Subcutaneous abdominal adipose tissue (tissue), 5 donors: Measurements from ENCODE around the gene ACO1.

Experiments used
- H3K27ac ChIP-seq: one replicate; pipeline ENCODE4 v1.7.0; 2013; ENCODE audit warnings: low read depth, mild to moderate bottlenecking, inconsistent platforms, low read length, moderate library complexity
- H3K27me3 ChIP-seq, 5 donors: one replicate each; pipeline ENCODE4 v1.7.0; 2013; ENCODE audit warnings: low read length in 5 of 5, inconsistent platforms in 1 of 5; ENCODE audit not compliant: control insufficient read depth in 5 of 5, insufficient read depth in 4 of 5
- H3K36me3 ChIP-seq, 5 donors: one replicate each; pipeline ENCODE4 v1.7.0; 2013; ENCODE audit warnings: low read length in 5 of 5; ENCODE audit not compliant: control insufficient read depth in 5 of 5, insufficient read depth in 5 of 5
- H3K4me1 ChIP-seq, 5 donors: one replicate each; pipeline ENCODE4 v1.7.0; 2013; ENCODE audit warnings: low read length in 5 of 5, mild to moderate bottlenecking in 3 of 5, moderate library complexity in 1 of 5; ENCODE audit not compliant: control insufficient read depth in 5 of 5, insufficient read depth in 5 of 5
- H3K4me3 ChIP-seq, 5 donors: one replicate each; pipeline ENCODE4 v1.7.0; 2013; ENCODE audit warnings: low read length in 5 of 5, low read depth in 1 of 5
- H3K9ac ChIP-seq, 5 donors: one replicate each; pipeline ENCODE4 v1.7.0; 2013; ENCODE audit warnings: low read length in 5 of 5, mild to moderate bottlenecking in 4 of 5, moderate library complexity in 3 of 5
- H3K9me3 ChIP-seq, 5 donors: one replicate each; pipeline ENCODE4 v1.7.0; 2013; ENCODE audit warnings: low read length in 5 of 5; ENCODE audit not compliant: control insufficient read depth in 5 of 5
- donor health status: healthy.
- donor health status: healthy.
- donor health status: healthy.
- donor health status: healthy.
- donor health status: healthy.

The ACO1 gene

DNA sequence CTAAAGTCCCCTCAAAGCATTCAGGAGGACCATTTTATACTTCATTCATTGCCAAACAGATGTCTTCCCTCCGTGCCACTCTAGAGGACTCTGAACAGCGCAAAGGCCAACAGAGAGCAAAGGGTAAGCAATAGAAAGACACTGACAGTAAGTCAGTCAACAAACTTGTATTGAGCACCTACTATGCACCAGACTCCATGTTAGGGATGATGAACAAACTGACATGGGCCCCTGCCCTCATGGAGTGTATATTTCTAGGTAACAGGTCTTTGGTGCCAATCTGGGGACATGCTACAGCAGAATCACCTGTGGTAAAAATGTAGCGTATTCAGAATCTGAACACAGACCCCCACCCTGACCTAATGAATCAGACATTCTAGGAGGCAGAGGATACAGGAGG is 3.5 kb upstream of the ACO1 start:
- H3K36me3 ChIP-seq = no peaks in the 10 kb centered on the region

GRCh38 chr9:32382565-32383320 is 1.7 kb upstream of the ACO1 start:
- H3K9me3 ChIP-seq = no peaks in the 10 kb centered on the region
- H3K4me1 ChIP-seq = peaks cover 0 to 38% (median 35%) of the 10 kb centered on the region in 5 donors
- no peaks in the 10 kb centered on the region for H3K27me3 ChIP-seq
- H3K4me3 ChIP-seq = no peak overlapping the region
- H3K36me3 ChIP-seq = peaks cover 0 to 5% (median 0%) of the 10 kb centered on the region in 5 donors
- no peak overlapping the region for H3K9ac ChIP-seq
- H3K27ac ChIP-seq = no peak overlapping the region

More for the DNA sequence above, 3.5 kb upstream of the ACO1 start:
- H3K9ac ChIP-seq = no peak overlapping the region
- H3K27ac ChIP-seq = no peak overlapping the region
- no peak overlapping the region for H3K4me3 ChIP-seq
- H3K9me3 ChIP-seq = no peaks in the 10 kb centered on the region
- no peaks in the 10 kb centered on the region for H3K27me3 ChIP-seq
- peaks cover 0 to 23% (median 21%) of the 10 kb centered on the region in 5 donors for H3K4me1 ChIP-seq

DNA sequence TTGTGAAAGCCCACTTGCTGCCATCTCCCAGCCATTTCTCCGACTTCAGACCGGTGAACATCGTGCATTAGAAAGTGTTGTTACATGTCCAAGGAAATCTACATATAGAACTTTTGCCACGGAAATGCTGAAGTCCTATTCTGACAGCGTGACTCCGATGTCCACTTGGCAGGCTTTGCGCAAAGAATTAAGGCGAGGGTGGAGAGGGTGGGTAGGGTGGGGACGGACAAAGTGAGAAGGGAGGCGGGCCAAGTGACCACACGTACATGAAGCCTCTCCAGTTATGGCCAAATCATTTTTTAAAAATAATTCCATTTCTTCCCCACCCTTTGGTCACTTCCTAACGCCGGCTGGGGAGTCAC is 460 bp upstream of the ACO1 start:
- Histone ChIP-seq H3K4me1 (peaks cover 0 to 47% (median 46%) of the 10 kb centered on the region in 5 donors), H3K9me3 (no peaks in the 10 kb centered on the region), H3K27me3 (no peaks in the 10 kb centered on the region), H3K4me3 (peak overlapping the region; percentile 76 to 96 (median 93)), H3K9ac (peak overlapping the region; percentile 52 to 74 (median 66)), H3K27ac (peak overlapping the region; percentile 96), H3K36me3 (peaks cover 0 to 7% (median 0%) of the 10 kb centered on the region in 5 donors)

- H3K36me3 ChIP-seq = peaks cover 0 to 7% (median 0%) of the 10 kb centered on the region in 5 donors
- peak overlapping the region; percentile 64 to 100 (median 99) for H3K9ac ChIP-seq
- H3K4me1 ChIP-seq = peaks cover 0 to 59% (median 51%) of the 10 kb centered on the region in 5 donors
These were observed 875 bp downstream of the ACO1 start for GRCh38 chr9:32385152-32385884.

GRCh38 chr9:32385885-32386283 is 1.4 kb downstream of the ACO1 start:
- peaks cover 0 to 62% (median 51%) of the 10 kb centered on the region in 5 donors for H3K4me1 ChIP-seq
- peak overlapping the region; percentile 96 for H3K27ac ChIP-seq
- no peaks in the 10 kb centered on the region for H3K27me3 ChIP-seq
- H3K4me3 ChIP-seq = peak overlapping the region; percentile 89 to 96 (median 93)
- peaks cover 0 to 7% (median 0%) of the 10 kb centered on the region in 5 donors for H3K36me3 ChIP-seq
- no peaks in the 10 kb centered on the region for H3K9me3 ChIP-seq
- H3K9ac ChIP-seq = peak overlapping the region in 2 of 5 donors; percentile 99 to 100

More at GRCh38 chr9:32385152-32385884, 875 bp downstream of the ACO1 start:
- peak overlapping the region; percentile 96 for H3K27ac ChIP-seq
- H3K4me3 ChIP-seq = peak overlapping the region; percentile 89 to 96 (median 93)
- no peaks in the 10 kb centered on the region for H3K27me3 ChIP-seq
- no peaks in the 10 kb centered on the region for H3K9me3 ChIP-seq

DNA sequence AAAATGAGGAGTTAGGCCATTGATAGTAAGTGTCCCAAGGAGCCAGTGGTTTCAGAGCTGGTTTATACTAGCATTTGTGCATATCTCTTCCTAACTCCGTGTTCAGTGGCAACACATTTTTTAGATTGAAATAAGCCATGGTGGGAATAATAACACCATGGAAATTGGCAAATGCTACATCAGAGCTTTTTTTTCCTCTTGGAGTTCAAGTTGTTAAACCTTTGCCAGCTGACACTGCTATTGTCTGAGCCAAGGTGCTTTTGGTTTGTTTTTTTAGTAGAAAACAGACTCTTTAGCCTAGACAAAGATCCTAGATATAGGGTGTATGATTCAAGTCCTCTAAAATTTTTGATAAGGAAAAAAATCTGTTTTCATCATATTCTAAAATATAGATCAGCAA is 2.8 kb downstream of the ACO1 start:
- Histone ChIP-seq H3K4me3 (peak overlapping the region in 3 of 5 donors; percentile 8 to 28 (median 24)), H3K27me3 (no peaks in the 10 kb centered on the region), H3K9me3 (no peaks in the 10 kb centered on the region), H3K36me3 (peaks cover 0 to 7% (median under 1%) of the 10 kb centered on the region in 5 donors), H3K4me1 (peaks cover 0 to 70% (median 54%) of the 10 kb centered on the region in 5 donors), H3K9ac (no peak overlapping the region), H3K27ac (peak overlapping the region; percentile 96)

- Histone ChIP-seq H3K9ac (no peak overlapping the region), H3K36me3 (peaks cover 0 to 7% (median 4%) of the 10 kb centered on the region in 5 donors), H3K4me3 (peak overlapping the region in 1 of 5 donors; percentile 24), H3K9me3 (no peaks in the 10 kb centered on the region), H3K27me3 (no peaks in the 10 kb centered on the region), H3K4me1 (peaks cover 0 to 67% (median 49%) of the 10 kb centered on the region in 5 donors), H3K27ac (peak overlapping the region; percentile 1)
These were observed 4.9 kb downstream of the ACO1 start for GRCh38 chr9:32389365-32389764.

- Histone ChIP-seq H3K27ac (peak overlapping the region; percentile 99), H3K36me3 (peaks cover 0 to 4% (median 0%) of the 10 kb centered on the region in 5 donors), H3K4me1 (peaks cover 5 to 56% (median 40%) of the 10 kb centered on the region in 5 donors), H3K27me3 (no peaks in the 10 kb centered on the region), H3K9ac (no peak overlapping the region), H3K9me3 (no peaks in the 10 kb centered on the region), H3K4me3 (no peak overlapping the region)
These were observed 9.5 kb downstream of the ACO1 start for GRCh38 chr9:32393911-32394310.

DNA sequence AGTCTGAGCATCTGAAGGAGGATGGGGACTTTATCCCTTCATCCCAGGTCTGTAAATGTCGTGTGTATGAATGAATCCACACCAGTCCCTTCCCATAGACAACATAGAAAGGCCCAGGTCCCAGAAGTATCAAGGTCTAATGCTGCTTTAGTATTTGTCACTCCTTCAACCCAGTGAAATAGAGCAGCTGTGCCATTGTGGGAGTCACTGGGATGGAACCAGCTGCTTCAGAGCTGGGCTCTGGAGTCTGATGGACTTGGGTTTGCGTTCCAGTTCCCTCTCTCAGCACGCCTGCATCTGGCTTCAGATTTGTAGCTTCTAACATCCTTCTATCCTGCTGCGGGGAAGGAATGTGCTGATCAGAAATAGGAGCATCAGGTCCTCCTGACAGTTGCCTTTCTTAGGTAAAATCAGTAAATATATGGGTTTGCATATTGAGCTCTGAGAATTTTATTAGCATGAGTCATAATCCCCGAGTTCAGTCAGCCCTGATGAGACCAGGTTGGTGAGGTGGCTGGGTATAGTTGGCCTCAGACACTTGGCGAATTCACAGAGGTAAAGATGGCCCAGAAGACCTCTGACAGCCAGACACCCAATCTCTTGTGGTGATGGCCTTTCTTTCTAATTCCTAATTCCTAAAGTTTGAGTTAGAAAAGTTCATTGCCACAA is 10.1 kb downstream of the ACO1 start:
- Histone ChIP-seq H3K4me1 (peaks cover 5 to 55% (median 39%) of the 10 kb centered on the region in 5 donors), H3K4me3 (no peak overlapping the region), H3K9ac (peak overlapping the region in 1 of 5 donors; percentile 63), H3K9me3 (no peaks in the 10 kb centered on the region), H3K27ac (peak overlapping the region; percentile 99), H3K27me3 (no peaks in the 10 kb centered on the region), H3K36me3 (peaks cover 0 to 4% (median 0%) of the 10 kb centered on the region in 5 donors)
